IMR-90 (cell line): ENCODE data around the gene RHOBTB3. TPM values are rescaled to one million over a fixed set of nuclear protein-coding genes. Genes with fewer than 3 reads are reported as not detected.

ENCODE experiments used
- ATAC-seq: fragments of 200-7000 bp; cut with Tn5 transposase; 2 replicates; pipeline ENCODE4 v1.9.1; 2020; ENCODE audit warnings: low read depth, mild to moderate bottlenecking, moderate library complexity
- BruUV-seq: library from RNA; stranded (reverse); fragments of 400-500 nt; replicated peaks from 2 replicates; lab custom pipeline; 2021; lab: Mats Ljungman, UMichigan
- CTCF ChIA-PET: fragments of 300-600 bp; formaldehyde crosslinking; extraction: SDS; loops from one replicate; lab custom pipeline; 2021; ENCODE audit warnings: antibody characterized with exemption; lab: Yijun Ruan, JAX
- POLR2A ChIA-PET: fragments of 300-600 bp; sonication (Branson Sonifier 250); formaldehyde crosslinking; loops from one replicate; lab custom pipeline; 2022; ENCODE audit warnings: antibody characterized with exemption; ENCODE audit not compliant: unreplicated experiment; lab: Charles Lee
- DNase-seq: peaks from one replicate; pipeline ENCODE4 v3.0.0; 2013
- H2AFZ ChIP-seq: replicated peaks from 2 replicates; pipeline ENCODE3; 2013; ENCODE audit warnings: low read length, mild to moderate bottlenecking; ENCODE audit not compliant: poor library complexity
- H2AK5ac ChIP-seq: 2 replicates; pipeline ENCODE4 v1.6.1; 2013; ENCODE audit warnings: low read depth, low read length, inconsistent platforms
- H2AK9ac ChIP-seq: replicated peaks from 2 replicates; pipeline ENCODE3; 2013; ENCODE audit warnings: mild to moderate bottlenecking, low read depth, low read length, moderate library complexity; ENCODE audit not compliant: poor library complexity
- H2BK120ac ChIP-seq: 2 replicates; pipeline ENCODE4 v1.6.1; 2013; ENCODE audit warnings: low read depth, low read length, inconsistent platforms
- H2BK15ac ChIP-seq: 3 replicates; pipeline ENCODE4 v1.6.1; 2013; ENCODE audit warnings: low read depth, low read length, inconsistent platforms
- H2BK20ac ChIP-seq: 2 replicates; pipeline ENCODE4 v1.6.1; 2013; ENCODE audit warnings: low read depth, mild to moderate bottlenecking, inconsistent platforms, low read length, moderate library complexity
- H2BK5ac ChIP-seq: 2 replicates; pipeline ENCODE4 v1.6.1; 2013; ENCODE audit warnings: mild to moderate bottlenecking, low read depth, low read length, inconsistent platforms; ENCODE audit not compliant: poor library complexity, severe bottlenecking
- H3K14ac ChIP-seq: replicated peaks from 2 replicates; pipeline ENCODE4 v1.6.1; 2013; ENCODE audit warnings: low read depth, low read length, inconsistent platforms
- H3K18ac ChIP-seq: 2 replicates; pipeline ENCODE4 v1.6.1; 2013; ENCODE audit warnings: low read depth, low read length, control low read depth
- H3K23ac ChIP-seq: 2 replicates; pipeline ENCODE4 v1.6.1; 2013; ENCODE audit warnings: low read depth, low read length, inconsistent platforms
- H3K27ac ChIP-seq: 2 replicates; pipeline ENCODE4 v1.5.1; 2013; ENCODE audit warnings: mild to moderate bottlenecking, control low read depth, low read length; ENCODE audit not compliant: insufficient read depth
- H3K27me3 ChIP-seq: 2 replicates; pipeline ENCODE4 v1.6.1; 2013; ENCODE audit warnings: low read length; ENCODE audit not compliant: control insufficient read depth, insufficient read depth
- H3K36me3 ChIP-seq: 2 replicates; pipeline ENCODE4 v1.6.1; 2013; ENCODE audit warnings: low read length, mixed read lengths; ENCODE audit not compliant: control insufficient read depth, insufficient read depth
- H3K4ac ChIP-seq: 2 replicates; pipeline ENCODE4 v1.6.1; 2013; ENCODE audit warnings: low read depth, low read length, inconsistent platforms
- H3K4me1 ChIP-seq: 2 replicates; pipeline ENCODE4 v1.6.1; 2013; ENCODE audit warnings: low read length, mixed read lengths; ENCODE audit not compliant: control insufficient read depth, insufficient read depth
- H3K4me2 ChIP-seq: 2 replicates; pipeline ENCODE4 v1.6.1; 2013; ENCODE audit warnings: low read depth, mild to moderate bottlenecking, control low read depth, low read length, moderate library complexity
- H3K4me3 ChIP-seq: 2 replicates; pipeline ENCODE4 v1.5.1; 2013; ENCODE audit warnings: low read depth, mild to moderate bottlenecking, control low read depth, low read length, moderate library complexity; ENCODE audit not compliant: insufficient read depth
- H3K56ac ChIP-seq: 2 replicates; pipeline ENCODE4 v1.6.1; 2013; ENCODE audit warnings: low read length, inconsistent platforms; ENCODE audit not compliant: insufficient read depth; ENCODE audit errors: extremely low read depth
- H3K79me1 ChIP-seq, 2 experiments: 2 replicates each; pipeline ENCODE4 v1.6.1; 2013; ENCODE audit warnings: low read length in 2 of 2, inconsistent platforms in 1 of 2, low read depth in 1 of 2
- H3K9ac ChIP-seq: 2 replicates; pipeline ENCODE4 v1.6.1; 2013; ENCODE audit warnings: low read depth, low read length, control low read depth
- H3K9me1 ChIP-seq: 2 replicates; pipeline ENCODE4 v1.6.1; 2013; ENCODE audit warnings: low read length, inconsistent platforms; ENCODE audit not compliant: insufficient read depth
- H3K9me3 ChIP-seq: 2 replicates; pipeline ENCODE4 v1.6.1; 2013; ENCODE audit warnings: low read length; ENCODE audit not compliant: control insufficient read depth, insufficient read depth
- H4K20me1 ChIP-seq: 2 replicates; pipeline ENCODE4 v1.6.1; 2013; ENCODE audit warnings: low read length, inconsistent platforms; ENCODE audit not compliant: insufficient read depth
- H4K5ac ChIP-seq: 2 replicates; pipeline ENCODE4 v1.6.1; 2013; ENCODE audit warnings: mild to moderate bottlenecking, low read depth, low read length, control low read depth
- H4K8ac ChIP-seq, 2 experiments: 2 replicates each; pipeline ENCODE4 v1.6.1; 2013; ENCODE audit warnings: low read depth in 2 of 2, low read length in 2 of 2, control low read depth in 1 of 2, inconsistent platforms in 1 of 2
- H4K91ac ChIP-seq: 2 replicates; pipeline ENCODE4 v1.6.1; 2013; ENCODE audit warnings: low read depth, low read length, inconsistent platforms; ENCODE audit not compliant: insufficient read depth
- BHLHE40 ChIP-seq: fragments of 150-350 bp; IDR thresholded peaks from 2 replicates; pipeline ENCODE4 v1.6.1; 2016; ENCODE audit warnings: mild to moderate bottlenecking, low read depth, low read length
- CHD1 ChIP-seq: IDR thresholded peaks from 2 replicates; pipeline ENCODE4 v1.6.1; 2012; ENCODE audit warnings: low read depth, low read length, improper control_type of control experiment
- CTCF ChIP-seq: conservative IDR thresholded peaks from 2 replicates; pipeline ENCODE4 v1.5.1; 2012; ENCODE audit warnings: mild to moderate bottlenecking, low read depth, low read length, improper control_type of control experiment
- ELK1 ChIP-seq: fragments of 150-350 bp; IDR thresholded peaks from 2 replicates; pipeline ENCODE4 v1.6.1; 2016; ENCODE audit warnings: low read depth, mild to moderate bottlenecking, low read length, moderate library complexity, borderline replicate concordance
- FOS ChIP-seq: fragments of 150-350 bp; IDR thresholded peaks from 2 replicates; pipeline ENCODE4 v1.6.1; 2016; ENCODE audit warnings: low read depth, low read length
- MAZ ChIP-seq: IDR thresholded peaks from 2 replicates; pipeline ENCODE4 v1.6.1; 2012; ENCODE audit warnings: low read depth, mild to moderate bottlenecking, low read length, improper control_type of control experiment, moderate library complexity, borderline replicate concordance
- MXI1 ChIP-seq: IDR thresholded peaks from 2 replicates; pipeline ENCODE4 v1.6.1; 2012; ENCODE audit warnings: low read depth, mild to moderate bottlenecking, low read length, moderate library complexity, borderline replicate concordance
- POLR2A ChIP-seq: IDR thresholded peaks from 2 replicates; pipeline ENCODE4 v1.6.1; 2012; ENCODE audit warnings: mild to moderate bottlenecking, low read depth, low read length
- RAD21 ChIP-seq: IDR thresholded peaks from 2 replicates; pipeline ENCODE4 v1.6.1; 2012; ENCODE audit warnings: low read length, improper control_type of control experiment
- RCOR1 ChIP-seq: IDR thresholded peaks from 2 replicates; pipeline ENCODE4 v1.6.1; 2012; ENCODE audit warnings: mild to moderate bottlenecking, low read length, improper control_type of control experiment; ENCODE audit not compliant: insufficient replicate concordance
- RFX5 ChIP-seq: IDR thresholded peaks from 2 replicates; pipeline ENCODE4 v1.8.0; 2012; ENCODE audit warnings: low read depth, mild to moderate bottlenecking, low read length, moderate library complexity
- SMC3 ChIP-seq: fragments of 150-350 bp; IDR thresholded peaks from 2 replicates; pipeline ENCODE4 v1.6.1; 2016; ENCODE audit warnings: low read depth, mild to moderate bottlenecking, antibody characterized with exemption, low read length, moderate library complexity
- USF2 ChIP-seq: fragments of 150-350 bp; IDR thresholded peaks from 2 replicates; pipeline ENCODE4 v1.6.1; 2017; ENCODE audit warnings: mild to moderate bottlenecking, antibody characterized with exemption, low read length, low read depth
- WGBS, 2 experiments: methylation state at CpG; one replicate each; pipeline versions ENCODE4 v1.1.5 to v1.1.7; 2013; ENCODE audit warnings: missing lambda C conversion rate in 2 of 2; ENCODE audit not compliant: insufficient read length in 1 of 2; ENCODE audit errors: extremely low coverage in 2 of 2; 5-methylcytosine and 5-hydroxymethylcytosine counted together
- dilution Hi-C: fragments of 300-500 bp; cut with HindIII; formaldehyde crosslinking; loops from one replicate; pipeline ENCODE4 v1.14.3; 2018; ENCODE audit warnings: low sequenced_read_pairs; ENCODE audit not compliant: unreplicated experiment
- in situ Hi-C: fragments of 300-500 bp; cut with MboI; formaldehyde crosslinking; loops from 3 replicates; pipeline ENCODE4 v1.14.3; 2019; ENCODE audit warnings: low sequenced_read_pairs, inconsistent platforms, mixed read lengths
- intact Hi-C: fragments of 100-400 bp; cut with micrococcal nuclease; formaldehyde crosslinking; loops from 2 replicates; pipeline ENCODE4 v1.10.0; 2022
- polyA plus RNA-seq, 3 experiments: library from polyadenylated mRNA; depleted of rRNA; stranded (reverse); fragments of >200 nt; gene quantifications; 2 replicates each; pipeline ENCODE4 v1.2.3, GENCODE V29; 2012; ENCODE audit warnings: low replicate concordance in 1 of 3
- total RNA-seq: library from RNA; depleted of rRNA; stranded (reverse); fragments of >200 nt; gene quantifications from 2 replicates; pipeline ENCODE4 v1.2.3, GENCODE V29; 2012

RHOBTB3 gene
- total and polyA plus RNA-seq, 2 of the 4 experiments (the other 2 are of a cell fraction): 117 to 447 TPM

GRCh38 chr5:95806687-95807086 lies 75.6 kb downstream of the RHOBTB3 start:
- H2BK5ac ChIP-seq: no peak overlapping the region
- intact Hi-C loops: no loop called here
- no peak overlapping the region for H3K27ac ChIP-seq
- no TSS peak for BruUV-seq
- no peaks in the 10 kb centered on the region; the same call in none of the 2 replicates for H3K36me3 ChIP-seq
- no peak overlapping the region for H4K5ac ChIP-seq
- H2BK20ac ChIP-seq: no peak overlapping the region
- H2BK120ac ChIP-seq: no peak overlapping the region
- POLR2A ChIA-PET: no interaction called here
- no peaks in the 10 kb centered on the region for H4K20me1 ChIP-seq
- peaks cover 0 to 15% of the 10 kb centered on the region in 2 experiments; a peak in 2 of 4 replicates for H3K79me1 ChIP-seq
- H2AK5ac ChIP-seq: no peak overlapping the region
- ATAC-seq (no peak), DNase-seq (no peak)
- no peak overlapping the region for H3K9ac ChIP-seq
- dilution Hi-C loops: no loop called here
- WGBS, 2 experiments: 100% methylated on average over 5 of the region's 7 CpGs; no CpG with 5 or more reads in 1 of the 2 experiments
- in situ Hi-C loops: no loop called here
- no peak overlapping the region for H2AK9ac ChIP-seq
- no peak overlapping the region for H3K4me3 ChIP-seq
- H3K23ac ChIP-seq: no peak overlapping the region
- no peak overlapping the region for H2BK15ac ChIP-seq
- TF ChIP-seq CTCF (no peak), FOS (no peak), BHLHE40 (no peak), RFX5 (no peak), POLR2A (no peak), MXI1 (no peak), MAZ (no peak), ELK1 (no peak), CHD1 (no peak), RCOR1 (no peak), RAD21 (no peak), USF2 (no peak), SMC3 (no peak)
- CTCF ChIA-PET: no interaction called here
- no peaks in the 10 kb centered on the region for H3K27me3 ChIP-seq
- no peak overlapping the region for H3K4me2 ChIP-seq
- H3K4ac ChIP-seq: no peak overlapping the region
- H3K18ac ChIP-seq: no peak overlapping the region
- no peak overlapping the region for H3K56ac ChIP-seq
- H4K8ac ChIP-seq: no peak overlapping the region
- H3K4me1 ChIP-seq: peaks cover 13% of the 10 kb centered on the region
- H3K14ac ChIP-seq: no peak overlapping the region
- no peak overlapping the region for H4K91ac ChIP-seq
- H3K9me3 ChIP-seq: peaks cover 3% of the 10 kb centered on the region; the same call in 1 of the 2 replicates
- H3K9me1 ChIP-seq: peaks cover 12% of the 10 kb centered on the region; the same call in 1 of the 2 replicates
- no peak overlapping the region for H2AFZ ChIP-seq
